IMR-90 (cell line): ENCODE measurements around the gene SEZ6L. TPM values are rescaled to one million over a fixed set of nuclear protein-coding genes. Genes with fewer than 3 reads are reported as not detected.

Source experiments
- ATAC-seq: fragments of 200-7000 bp; cut with Tn5 transposase; 2 replicates; pipeline ENCODE4 v1.9.1; 2020; ENCODE audit warnings: low read depth, mild to moderate bottlenecking, moderate library complexity
- BruUV-seq: library from RNA; stranded (reverse); fragments of 400-500 nt; replicated peaks from 2 replicates; lab custom pipeline; 2021; lab: Mats Ljungman, UMichigan
- CTCF ChIA-PET: fragments of 300-600 bp; formaldehyde crosslinking; extraction: SDS; loops from one replicate; lab custom pipeline; 2021; ENCODE audit warnings: antibody characterized with exemption; lab: Yijun Ruan, JAX
- POLR2A ChIA-PET: fragments of 300-600 bp; sonication (Branson Sonifier 250); formaldehyde crosslinking; loops from one replicate; lab custom pipeline; 2022; ENCODE audit warnings: antibody characterized with exemption; ENCODE audit not compliant: unreplicated experiment; lab: Charles Lee
- DNase-seq: peaks from one replicate; pipeline ENCODE4 v3.0.0; 2013
- H2AFZ ChIP-seq: replicated peaks from 2 replicates; pipeline ENCODE3; 2013; ENCODE audit warnings: low read length, mild to moderate bottlenecking; ENCODE audit not compliant: poor library complexity
- H2AK5ac ChIP-seq: 2 replicates; pipeline ENCODE4 v1.6.1; 2013; ENCODE audit warnings: low read depth, low read length, inconsistent platforms
- H2AK9ac ChIP-seq: replicated peaks from 2 replicates; pipeline ENCODE3; 2013; ENCODE audit warnings: mild to moderate bottlenecking, low read depth, low read length, moderate library complexity; ENCODE audit not compliant: poor library complexity
- H2BK120ac ChIP-seq: 2 replicates; pipeline ENCODE4 v1.6.1; 2013; ENCODE audit warnings: low read depth, low read length, inconsistent platforms
- H2BK15ac ChIP-seq: 3 replicates; pipeline ENCODE4 v1.6.1; 2013; ENCODE audit warnings: low read depth, low read length, inconsistent platforms
- H2BK20ac ChIP-seq: 2 replicates; pipeline ENCODE4 v1.6.1; 2013; ENCODE audit warnings: low read depth, mild to moderate bottlenecking, inconsistent platforms, low read length, moderate library complexity
- H2BK5ac ChIP-seq: 2 replicates; pipeline ENCODE4 v1.6.1; 2013; ENCODE audit warnings: mild to moderate bottlenecking, low read depth, low read length, inconsistent platforms; ENCODE audit not compliant: poor library complexity, severe bottlenecking
- H3K14ac ChIP-seq: replicated peaks from 2 replicates; pipeline ENCODE4 v1.6.1; 2013; ENCODE audit warnings: low read depth, low read length, inconsistent platforms
- H3K18ac ChIP-seq: 2 replicates; pipeline ENCODE4 v1.6.1; 2013; ENCODE audit warnings: low read depth, low read length, control low read depth
- H3K23ac ChIP-seq: 2 replicates; pipeline ENCODE4 v1.6.1; 2013; ENCODE audit warnings: low read depth, low read length, inconsistent platforms
- H3K27ac ChIP-seq: 2 replicates; pipeline ENCODE4 v1.5.1; 2013; ENCODE audit warnings: mild to moderate bottlenecking, control low read depth, low read length; ENCODE audit not compliant: insufficient read depth
- H3K27me3 ChIP-seq: 2 replicates; pipeline ENCODE4 v1.6.1; 2013; ENCODE audit warnings: low read length; ENCODE audit not compliant: control insufficient read depth, insufficient read depth
- H3K36me3 ChIP-seq: 2 replicates; pipeline ENCODE4 v1.6.1; 2013; ENCODE audit warnings: low read length, mixed read lengths; ENCODE audit not compliant: control insufficient read depth, insufficient read depth
- H3K4ac ChIP-seq: 2 replicates; pipeline ENCODE4 v1.6.1; 2013; ENCODE audit warnings: low read depth, low read length, inconsistent platforms
- H3K4me1 ChIP-seq: 2 replicates; pipeline ENCODE4 v1.6.1; 2013; ENCODE audit warnings: low read length, mixed read lengths; ENCODE audit not compliant: control insufficient read depth, insufficient read depth
- H3K4me2 ChIP-seq: 2 replicates; pipeline ENCODE4 v1.6.1; 2013; ENCODE audit warnings: low read depth, mild to moderate bottlenecking, control low read depth, low read length, moderate library complexity
- H3K4me3 ChIP-seq: 2 replicates; pipeline ENCODE4 v1.5.1; 2013; ENCODE audit warnings: low read depth, mild to moderate bottlenecking, control low read depth, low read length, moderate library complexity; ENCODE audit not compliant: insufficient read depth
- H3K56ac ChIP-seq: 2 replicates; pipeline ENCODE4 v1.6.1; 2013; ENCODE audit warnings: low read length, inconsistent platforms; ENCODE audit not compliant: insufficient read depth; ENCODE audit errors: extremely low read depth
- H3K79me1 ChIP-seq, 2 experiments: 2 replicates each; pipeline ENCODE4 v1.6.1; 2013; ENCODE audit warnings: low read length in 2 of 2, inconsistent platforms in 1 of 2, low read depth in 1 of 2
- H3K9ac ChIP-seq: 2 replicates; pipeline ENCODE4 v1.6.1; 2013; ENCODE audit warnings: low read depth, low read length, control low read depth
- H3K9me1 ChIP-seq: 2 replicates; pipeline ENCODE4 v1.6.1; 2013; ENCODE audit warnings: low read length, inconsistent platforms; ENCODE audit not compliant: insufficient read depth
- H3K9me3 ChIP-seq: 2 replicates; pipeline ENCODE4 v1.6.1; 2013; ENCODE audit warnings: low read length; ENCODE audit not compliant: control insufficient read depth, insufficient read depth
- H4K20me1 ChIP-seq: 2 replicates; pipeline ENCODE4 v1.6.1; 2013; ENCODE audit warnings: low read length, inconsistent platforms; ENCODE audit not compliant: insufficient read depth
- H4K5ac ChIP-seq: 2 replicates; pipeline ENCODE4 v1.6.1; 2013; ENCODE audit warnings: mild to moderate bottlenecking, low read depth, low read length, control low read depth
- H4K8ac ChIP-seq, 2 experiments: 2 replicates each; pipeline ENCODE4 v1.6.1; 2013; ENCODE audit warnings: low read depth in 2 of 2, low read length in 2 of 2, control low read depth in 1 of 2, inconsistent platforms in 1 of 2
- H4K91ac ChIP-seq: 2 replicates; pipeline ENCODE4 v1.6.1; 2013; ENCODE audit warnings: low read depth, low read length, inconsistent platforms; ENCODE audit not compliant: insufficient read depth
- RCOR1 ChIP-seq: IDR thresholded peaks from 2 replicates; pipeline ENCODE4 v1.6.1; 2012; ENCODE audit warnings: mild to moderate bottlenecking, low read length, improper control_type of control experiment; ENCODE audit not compliant: insufficient replicate concordance
- WGBS, 2 experiments: methylation state at CpG; one replicate each; pipeline versions ENCODE4 v1.1.5 to v1.1.7; 2013; ENCODE audit warnings: missing lambda C conversion rate in 2 of 2; ENCODE audit not compliant: insufficient read length in 1 of 2; ENCODE audit errors: extremely low coverage in 2 of 2; 5-methylcytosine and 5-hydroxymethylcytosine counted together
- dilution Hi-C: fragments of 300-500 bp; cut with HindIII; formaldehyde crosslinking; loops from one replicate; pipeline ENCODE4 v1.14.3; 2018; ENCODE audit warnings: low sequenced_read_pairs; ENCODE audit not compliant: unreplicated experiment
- in situ Hi-C: fragments of 300-500 bp; cut with MboI; formaldehyde crosslinking; loops from 3 replicates; pipeline ENCODE4 v1.14.3; 2019; ENCODE audit warnings: low sequenced_read_pairs, inconsistent platforms, mixed read lengths
- intact Hi-C: fragments of 100-400 bp; cut with micrococcal nuclease; formaldehyde crosslinking; loops from 2 replicates; pipeline ENCODE4 v1.10.0; 2022
- polyA plus RNA-seq, 3 experiments: library from polyadenylated mRNA; depleted of rRNA; stranded (reverse); fragments of >200 nt; gene quantifications; 2 replicates each; pipeline ENCODE4 v1.2.3, GENCODE V29; 2012; ENCODE audit warnings: low replicate concordance in 1 of 3
- total RNA-seq: library from RNA; depleted of rRNA; stranded (reverse); fragments of >200 nt; gene quantifications from 2 replicates; pipeline ENCODE4 v1.2.3, GENCODE V29; 2012

SEZ6L gene
- total and polyA plus RNA-seq, 2 of the 4 experiments (the other 2 are of a cell fraction), result not detected

GRCh38 chr22:26246552-26246951 lies 77.3 kb downstream of the SEZ6L start:
- no peak for TF ChIP-seq RCOR1
- dilution Hi-C loops, result no loop called here
- WGBS, 2 experiments, result no CpG with 5 or more reads among the region's 7 CpGs
- DNase-seq (no peak), ATAC-seq (no peak)
- POLR2A ChIA-PET, result no interaction called here
- no peak overlapping the region for H2AK9ac ChIP-seq
- CTCF ChIA-PET, result no interaction called here
- no peaks in the 10 kb centered on the region for H4K20me1 ChIP-seq
- H3K9me3 ChIP-seq, result no peaks in the 10 kb centered on the region
- H4K91ac ChIP-seq, result no peak overlapping the region
- no peak overlapping the region for H2BK120ac ChIP-seq
- intact Hi-C loops, result no loop called here
- no peak overlapping the region for H3K9ac ChIP-seq
- no peak overlapping the region for H3K56ac ChIP-seq
- H3K27ac ChIP-seq, result no peak overlapping the region
- H3K23ac ChIP-seq, result no peak overlapping the region
- H3K4me1 ChIP-seq, result no peaks in the 10 kb centered on the region
- no peaks in the 10 kb centered on the region for H3K27me3 ChIP-seq
- no peak overlapping the region for H4K8ac ChIP-seq
- no peaks in the 10 kb centered on the region for H3K36me3 ChIP-seq
- no peak overlapping the region for H3K4me3 ChIP-seq
- H2AFZ ChIP-seq, result no peak overlapping the region
- no peak overlapping the region for H3K14ac ChIP-seq
- H3K4me2 ChIP-seq, result no peak overlapping the region
- no peak overlapping the region for H3K18ac ChIP-seq
- H2BK15ac ChIP-seq, result no peak overlapping the region
- no peaks in the 10 kb centered on the region for H3K79me1 ChIP-seq
- in situ Hi-C loops, result no loop called here
- H4K5ac ChIP-seq, result no peak overlapping the region
- H2AK5ac ChIP-seq, result no peak overlapping the region
- H2BK20ac ChIP-seq, result no peak overlapping the region
- no TSS peak for BruUV-seq
- H3K4ac ChIP-seq, result no peak overlapping the region
- H2BK5ac ChIP-seq, result no peak overlapping the region
- H3K9me1 ChIP-seq, result no peaks in the 10 kb centered on the region
